Fibroblast of villous mesenchyme (primary cell): ENCODE results near the gene MYO7B. TPM values are rescaled to one million over a fixed set of nuclear protein-coding genes. Genes with fewer than 3 reads are reported as not detected.

Experiments
- DNase-seq: peaks from one replicate; pipeline ENCODE4 v3.0.0-alpha.2; 2010; ENCODE audit warnings: low read depth
- H3K4me3 ChIP-seq: 2 replicates; pipeline ENCODE4 v1.5.1; 2011; ENCODE audit warnings: low read depth, mild to moderate bottlenecking, low read length
- total RNA-seq: library from RNA; depleted of rRNA; stranded (reverse); fragments of >200 nt; gene quantifications from 2 replicates; pipeline ENCODE4 v1.2.3, GENCODE V29; 2012
- TF ChIP-seq, protein P1 (sequence below): IDR thresholded peaks from 2 replicates; pipeline ENCODE4 v1.5.1; 2012; ENCODE audit warnings: low read depth, mild to moderate bottlenecking, low read length; ENCODE audit not compliant: insufficient read depth

MYO7B gene
- total RNA-seq, 1 donor = 0.86 TPM

DNA sequence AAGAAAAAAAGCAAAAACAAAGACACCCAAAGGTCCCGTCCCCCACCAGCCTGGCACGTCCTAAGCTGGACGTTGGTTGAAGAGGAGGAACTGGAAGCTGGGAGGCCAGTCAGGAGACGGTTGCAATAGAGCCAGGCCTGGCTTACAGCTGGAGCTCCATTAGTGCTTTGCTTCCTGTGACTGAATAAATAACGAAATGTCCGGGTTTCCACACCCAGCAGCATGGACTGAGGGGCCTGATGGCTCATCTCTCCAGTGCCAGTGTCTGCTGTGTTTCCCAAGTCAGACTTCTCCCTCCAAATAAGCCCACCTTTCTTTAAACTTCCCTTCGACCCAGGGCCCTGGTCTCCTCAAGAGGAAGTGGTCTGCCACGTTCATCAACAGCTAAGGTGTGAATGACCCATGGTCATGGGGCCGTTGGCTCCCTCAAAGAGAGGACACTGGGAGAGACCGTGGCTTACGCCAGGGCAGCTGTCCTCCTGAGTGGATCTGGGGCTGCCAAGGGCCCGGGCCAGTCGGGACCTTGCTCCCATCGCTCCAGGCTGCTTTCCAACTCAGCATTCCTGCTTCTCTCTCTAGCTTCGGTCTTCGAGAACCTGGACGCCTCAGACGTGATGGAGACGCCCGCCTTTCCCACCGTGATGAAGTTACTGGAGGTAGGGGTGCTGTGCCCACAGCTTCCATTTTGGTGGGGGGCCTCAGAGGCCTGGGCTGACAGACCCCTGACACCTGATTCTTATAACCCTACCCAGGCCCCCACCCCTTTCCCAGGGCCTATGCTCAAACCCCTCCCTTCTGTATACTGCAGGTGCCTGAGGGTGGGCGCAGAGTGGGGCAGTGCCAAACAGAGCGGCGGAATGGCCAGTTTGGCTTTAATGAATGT, 44.9 kb downstream of the MYO7B start:
- DNase-seq = no peak
- TF ChIP-seq, protein P1, sequence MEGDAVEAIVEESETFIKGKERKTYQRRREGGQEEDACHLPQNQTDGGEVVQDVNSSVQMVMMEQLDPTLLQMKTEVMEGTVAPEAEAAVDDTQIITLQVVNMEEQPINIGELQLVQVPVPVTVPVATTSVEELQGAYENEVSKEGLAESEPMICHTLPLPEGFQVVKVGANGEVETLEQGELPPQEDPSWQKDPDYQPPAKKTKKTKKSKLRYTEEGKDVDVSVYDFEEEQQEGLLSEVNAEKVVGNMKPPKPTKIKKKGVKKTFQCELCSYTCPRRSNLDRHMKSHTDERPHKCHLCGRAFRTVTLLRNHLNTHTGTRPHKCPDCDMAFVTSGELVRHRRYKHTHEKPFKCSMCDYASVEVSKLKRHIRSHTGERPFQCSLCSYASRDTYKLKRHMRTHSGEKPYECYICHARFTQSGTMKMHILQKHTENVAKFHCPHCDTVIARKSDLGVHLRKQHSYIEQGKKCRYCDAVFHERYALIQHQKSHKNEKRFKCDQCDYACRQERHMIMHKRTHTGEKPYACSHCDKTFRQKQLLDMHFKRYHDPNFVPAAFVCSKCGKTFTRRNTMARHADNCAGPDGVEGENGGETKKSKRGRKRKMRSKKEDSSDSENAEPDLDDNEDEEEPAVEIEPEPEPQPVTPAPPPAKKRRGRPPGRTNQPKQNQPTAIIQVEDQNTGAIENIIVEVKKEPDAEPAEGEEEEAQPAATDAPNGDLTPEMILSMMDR = no peak
- no peak overlapping the region for H3K4me3 ChIP-seq

DNA sequence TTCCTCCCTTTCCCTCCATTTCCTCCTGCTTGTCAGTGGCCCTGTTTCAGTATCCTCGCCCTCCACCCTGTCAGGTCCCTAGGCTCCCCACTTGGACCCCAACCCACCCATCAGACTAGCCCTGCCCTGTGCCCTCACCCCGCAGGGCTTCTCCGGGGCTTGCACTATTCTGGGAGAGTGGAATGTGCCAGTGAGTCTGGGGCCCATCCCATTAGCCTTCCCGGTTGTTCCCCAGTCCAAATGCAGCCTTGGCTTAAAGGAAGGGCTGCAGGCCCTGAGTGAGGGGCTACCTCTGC, 45.5 kb downstream of the MYO7B start:
- H3K4me3 ChIP-seq = no peak overlapping the region
- TF ChIP-seq, protein P1 = no peak

DNA sequence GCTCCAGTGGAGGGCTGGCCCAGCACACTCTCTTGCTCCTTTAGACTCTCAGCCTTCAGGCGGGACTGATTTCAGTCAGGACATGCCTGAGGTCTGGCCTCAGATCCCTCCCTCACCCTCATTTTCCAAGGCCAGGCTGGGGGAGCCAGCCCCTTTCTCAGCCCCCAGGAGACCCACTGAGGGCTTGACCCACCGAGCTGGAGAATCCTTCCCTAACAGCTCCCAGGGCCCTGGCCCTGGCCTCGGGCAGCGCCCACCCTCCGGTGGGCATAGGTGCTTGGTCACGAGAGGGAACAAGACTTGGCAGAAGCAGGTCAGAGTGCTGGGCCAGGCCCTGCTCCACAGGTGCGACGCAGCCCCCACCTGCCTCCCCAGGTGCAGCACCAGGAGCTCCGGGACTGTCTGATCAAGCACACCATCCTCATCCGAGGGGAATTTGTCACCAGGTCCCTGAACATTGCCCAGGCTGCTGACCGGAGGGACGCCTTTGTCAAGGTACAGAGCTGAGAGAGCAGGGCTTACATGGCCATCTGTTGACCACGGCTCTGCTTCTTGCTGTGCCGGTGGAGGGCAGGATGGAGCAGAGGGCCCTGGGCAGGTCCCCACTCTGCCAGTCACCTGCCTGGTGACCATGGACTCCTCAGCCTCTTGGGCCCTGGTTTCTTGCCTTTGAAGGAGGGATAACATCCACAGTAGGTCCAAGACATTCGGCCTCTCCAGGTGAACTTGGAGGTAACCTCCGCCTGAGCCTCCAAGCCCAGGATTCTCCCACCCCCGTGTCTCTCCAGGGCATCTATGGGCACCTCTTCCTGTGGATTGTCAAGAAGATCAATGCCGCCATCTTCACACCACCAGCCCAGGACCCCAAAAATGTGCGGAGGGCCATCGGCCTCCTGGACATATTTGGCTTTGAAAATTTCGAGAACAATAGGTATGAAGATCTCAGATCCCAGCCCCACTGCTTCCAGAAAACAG, 46.3 kb downstream of the MYO7B start:
- TF ChIP-seq, protein P1 = no peak
- H3K4me3 ChIP-seq = no peak overlapping the region
- DNase-seq = no peak

More for the DNA sequence above, 45.5 kb downstream of the MYO7B start:
- no peak for DNase-seq

DNA sequence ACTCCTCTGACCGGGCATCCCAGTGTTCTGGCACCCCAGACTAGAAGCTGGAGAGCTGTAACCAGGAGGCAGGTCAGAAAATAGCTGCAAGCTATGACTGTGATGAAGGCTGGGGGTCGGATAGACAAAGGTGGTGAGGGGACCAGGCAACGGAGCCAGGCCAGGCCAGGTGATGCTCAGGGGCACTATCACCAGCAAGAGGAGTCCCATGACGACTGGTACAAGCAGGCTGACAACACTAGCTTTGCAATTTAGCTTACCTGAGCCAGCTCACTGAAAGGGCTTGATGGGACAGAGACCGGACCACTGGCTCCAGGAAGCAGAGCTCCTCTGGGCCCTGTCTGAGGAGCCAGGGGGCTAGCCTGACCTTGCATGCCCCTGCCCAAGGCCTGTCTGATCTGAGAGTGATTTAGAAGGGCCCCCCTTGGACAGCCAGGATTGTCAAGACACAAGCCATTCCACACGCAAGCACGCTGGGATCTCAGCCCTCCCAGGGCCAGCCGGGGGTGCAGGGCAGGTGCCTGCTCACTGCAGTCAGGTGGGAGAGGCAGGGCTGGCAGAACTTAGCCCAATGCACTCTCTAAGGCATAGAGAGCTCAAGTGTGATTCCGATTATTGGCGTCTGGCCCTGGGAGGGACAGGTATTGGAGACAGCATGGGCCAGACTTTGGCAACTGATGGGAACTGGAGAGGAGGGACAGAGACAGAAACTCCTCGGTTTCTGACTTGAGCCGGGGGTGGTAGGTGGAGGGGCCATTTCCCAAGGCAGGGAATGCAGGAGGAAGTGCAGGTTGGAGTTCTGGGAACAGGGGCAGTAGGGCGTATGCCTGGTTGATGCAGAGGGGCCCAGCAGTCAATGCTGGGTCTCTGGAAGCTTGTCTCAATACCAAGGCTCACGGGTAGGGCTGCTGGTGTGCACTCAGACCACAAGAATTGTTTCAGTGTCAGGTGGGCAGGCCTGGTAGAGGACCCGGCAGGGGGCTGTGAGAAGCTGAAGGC, 47.7 kb downstream of the MYO7B start:
- no peak overlapping the region for H3K4me3 ChIP-seq
- DNase-seq = no peak
- TF ChIP-seq, protein P1 = no peak

DNA sequence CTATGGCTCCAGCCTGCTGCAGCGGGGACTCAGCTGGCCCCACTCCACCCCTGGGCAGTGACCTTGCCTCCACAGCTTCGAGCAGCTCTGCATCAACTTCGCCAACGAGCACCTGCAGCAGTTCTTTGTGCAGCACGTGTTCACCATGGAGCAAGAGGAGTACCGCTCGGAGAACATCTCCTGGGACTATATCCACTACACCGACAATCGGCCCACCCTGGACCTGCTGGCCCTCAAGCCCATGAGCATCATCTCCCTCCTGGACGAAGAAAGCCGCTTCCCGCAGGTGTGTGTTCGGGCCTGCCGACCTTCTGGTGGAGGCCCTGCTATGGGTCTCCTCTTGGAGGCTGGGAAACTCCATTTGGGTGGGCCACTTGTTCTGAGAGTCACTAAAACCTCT, 48.6 kb downstream of the MYO7B start:
- no peak overlapping the region for H3K4me3 ChIP-seq
- TF ChIP-seq, protein P1 = no peak
- DNase-seq = no peak

DNA sequence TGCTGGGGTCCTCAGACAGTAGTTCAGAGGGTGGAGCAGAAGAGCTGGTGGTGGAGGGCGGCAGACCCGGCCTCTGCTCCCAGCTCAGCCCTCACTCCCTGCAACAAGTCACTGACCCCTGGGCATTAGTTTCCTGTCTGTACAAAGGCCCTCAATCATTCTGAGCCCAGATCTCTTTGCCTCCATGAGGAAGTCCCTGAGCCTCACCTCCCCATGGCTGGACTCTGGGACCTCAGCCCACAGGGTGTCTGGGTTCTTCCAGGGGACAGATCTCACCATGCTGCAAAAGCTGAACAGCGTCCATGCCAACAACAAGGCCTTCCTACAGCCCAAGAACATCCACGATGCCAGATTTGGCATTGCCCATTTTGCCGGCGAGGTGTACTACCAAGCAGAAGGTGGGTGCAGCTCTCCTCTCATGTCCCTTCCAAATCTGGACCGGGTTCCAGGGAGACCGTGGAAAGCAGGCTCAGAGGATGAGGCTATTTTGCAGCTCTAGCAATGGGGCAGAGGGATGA, 49.1 kb downstream of the MYO7B start:
- TF ChIP-seq, protein P1 = no peak
- no peak for DNase-seq
- no peak overlapping the region for H3K4me3 ChIP-seq
